PC-9 (cell line): ENCODE measurements around the gene RAP1GAP2. TPM values are rescaled to one million over a fixed set of nuclear protein-coding genes. Genes with fewer than 3 reads are reported as not detected.

Source experiments
- BruUV-seq: library from RNA; stranded (reverse); fragments of 400-500 nt; replicated peaks from 2 replicates; lab custom pipeline; 2021; lab: Mats Ljungman, UMichigan
- CTCF ChIA-PET: fragments of 300-600 bp; sonication (Branson Sonifier 250); formaldehyde crosslinking; loops from one replicate; lab custom pipeline; 2022; ENCODE audit warnings: antibody characterized with exemption; lab: Charles Lee
- POLR2A ChIA-PET: fragments of 300-600 bp; sonication (Branson Sonifier 250); formaldehyde crosslinking; loops from one replicate; lab custom pipeline; 2022; ENCODE audit warnings: antibody characterized with exemption; ENCODE audit not compliant: unreplicated experiment; lab: Charles Lee
- DNase-seq, 2 experiments: peaks; one replicate each; pipeline versions ENCODE4 v3.0.0 to v3.0.0-alpha.2; 2015 to 2022; ENCODE audit warnings: mixed read lengths in 1 of 2
- H2AFZ ChIP-seq: fragments of 200-600 bp; sonication (generic); 2 replicates; pipeline ENCODE4 v1.8.1; 2017; ENCODE audit warnings: antibody characterized with exemption
- H3F3A ChIP-seq: fragments of 200-600 bp; sonication (generic); 2 replicates; pipeline ENCODE4 v1.8.1; 2017; ENCODE audit warnings: antibody characterized with exemption, mild to moderate bottlenecking, low read depth; ENCODE audit not compliant: insufficient read depth
- H3K27ac ChIP-seq: fragments of 200-600 bp; sonication (generic); 2 replicates; pipeline ENCODE4 v1.6.1; 2016; ENCODE audit warnings: mixed run types
- H3K27me3 ChIP-seq: fragments of 200-600 bp; sonication (generic); 2 replicates; pipeline ENCODE4 v1.6.1; 2016; ENCODE audit warnings: low read depth, mixed run types; ENCODE audit not compliant: insufficient read depth
- H3K36me3 ChIP-seq: fragments of 200-600 bp; sonication (generic); 2 replicates; pipeline ENCODE4 v1.6.1; 2016; ENCODE audit warnings: low read depth, mixed run types
- H3K4me1 ChIP-seq: fragments of 200-600 bp; sonication (generic); replicated peaks from 2 replicates; pipeline ENCODE4 v1.6.1; 2016; ENCODE audit warnings: mixed run types; ENCODE audit not compliant: insufficient read depth
- H3K4me2 ChIP-seq: fragments of 200-600 bp; sonication (generic); 2 replicates; pipeline ENCODE4 v1.6.1; 2017; ENCODE audit warnings: mixed run types
- H3K4me3 ChIP-seq: fragments of 200-600 bp; sonication (generic); 2 replicates; pipeline ENCODE4 v1.6.1; 2016; ENCODE audit warnings: mixed run types
- H3K79me2 ChIP-seq: fragments of 200-600 bp; sonication (generic); 2 replicates; pipeline ENCODE4 v1.6.1; 2017; ENCODE audit warnings: low read depth, mixed run types
- H3K9me2 ChIP-seq: fragments of 200-600 bp; sonication (generic); 2 replicates; pipeline ENCODE4 v1.8.1; 2017; ENCODE audit warnings: mild to moderate bottlenecking; ENCODE audit not compliant: insufficient read depth
- H3K9me3 ChIP-seq: fragments of 200-600 bp; sonication (generic); 2 replicates; pipeline ENCODE4 v1.8.1; 2016; ENCODE audit warnings: low read depth; ENCODE audit not compliant: insufficient read depth
- H4K20me1 ChIP-seq: fragments of 200-600 bp; sonication (generic); 2 replicates; pipeline ENCODE4 v1.8.1; 2017; ENCODE audit not compliant: insufficient read depth
- EZH2 ChIP-seq: fragments of 200-600 bp; sonication (generic); IDR thresholded peaks from 2 replicates; pipeline ENCODE4 v1.8.0; 2017; ENCODE audit warnings: antibody characterized with exemption, low read depth
- intact Hi-C: fragments of 100-400 bp; cut with micrococcal nuclease; formaldehyde crosslinking; loops from one replicate; pipeline ENCODE4 v1.10.0; 2022; ENCODE audit not compliant: unreplicated experiment
- total RNA-seq: library from RNA; stranded (reverse); gene quantifications from 2 replicates; pipeline ENCODE4 v1.2.3, GENCODE V29; 2021
- TF ChIP-seq, protein P1 (sequence below): fragments of 200-600 bp; sonication (generic); conservative IDR thresholded peaks from 2 replicates; pipeline ENCODE4 v1.6.1; 2017; ENCODE audit warnings: mixed run types, antibody characterized with exemption, mild to moderate bottlenecking, moderate library complexity

RAP1GAP2 gene
- total RNA-seq, 1 experiment from 2014 or later: 10.1 TPM

DNA sequence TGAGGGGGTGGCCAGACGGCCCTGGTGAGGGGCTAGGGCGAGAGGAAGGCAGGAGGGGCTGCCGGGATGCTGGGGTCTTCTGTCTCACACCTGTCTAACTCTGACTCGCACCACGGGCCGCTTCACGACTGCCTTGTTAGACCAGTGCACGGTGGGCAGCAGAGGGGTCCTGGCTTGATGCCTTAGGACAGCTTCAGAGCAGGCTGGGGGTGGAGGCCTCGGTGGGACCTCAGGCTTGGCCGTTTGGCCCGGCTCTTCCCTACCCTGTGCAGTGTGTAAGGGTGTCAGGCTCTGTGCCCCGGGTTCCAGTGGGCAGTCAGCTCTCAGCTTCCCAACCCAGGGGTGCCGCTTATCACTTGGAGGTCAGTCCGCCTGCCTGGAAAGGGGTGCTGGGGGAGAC is 166.5 kb downstream of the RAP1GAP2 start:
- H3K36me3 ChIP-seq: no peaks in the 10 kb centered on the region
- no peak overlapping the region for H3K4me3 ChIP-seq
- no peak for DNase-seq
- H3K4me1 ChIP-seq: peaks cover 62% of the 10 kb centered on the region
- intact Hi-C loops: loop anchor here (5.0 kb wide), 1 partner anchor 560 kb away; the partner anchor contains the start of gene MNT
- H3K4me2 ChIP-seq: no peak overlapping the region
- TF ChIP-seq, protein P1, sequence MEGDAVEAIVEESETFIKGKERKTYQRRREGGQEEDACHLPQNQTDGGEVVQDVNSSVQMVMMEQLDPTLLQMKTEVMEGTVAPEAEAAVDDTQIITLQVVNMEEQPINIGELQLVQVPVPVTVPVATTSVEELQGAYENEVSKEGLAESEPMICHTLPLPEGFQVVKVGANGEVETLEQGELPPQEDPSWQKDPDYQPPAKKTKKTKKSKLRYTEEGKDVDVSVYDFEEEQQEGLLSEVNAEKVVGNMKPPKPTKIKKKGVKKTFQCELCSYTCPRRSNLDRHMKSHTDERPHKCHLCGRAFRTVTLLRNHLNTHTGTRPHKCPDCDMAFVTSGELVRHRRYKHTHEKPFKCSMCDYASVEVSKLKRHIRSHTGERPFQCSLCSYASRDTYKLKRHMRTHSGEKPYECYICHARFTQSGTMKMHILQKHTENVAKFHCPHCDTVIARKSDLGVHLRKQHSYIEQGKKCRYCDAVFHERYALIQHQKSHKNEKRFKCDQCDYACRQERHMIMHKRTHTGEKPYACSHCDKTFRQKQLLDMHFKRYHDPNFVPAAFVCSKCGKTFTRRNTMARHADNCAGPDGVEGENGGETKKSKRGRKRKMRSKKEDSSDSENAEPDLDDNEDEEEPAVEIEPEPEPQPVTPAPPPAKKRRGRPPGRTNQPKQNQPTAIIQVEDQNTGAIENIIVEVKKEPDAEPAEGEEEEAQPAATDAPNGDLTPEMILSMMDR: no peak
- TF ChIP-seq EZH2: no peak
- no peaks in the 10 kb centered on the region for H3K9me2 ChIP-seq
- H3F3A ChIP-seq: peaks cover 56% of the 10 kb centered on the region
- no peak overlapping the region for H3K27ac ChIP-seq
- ChIA-PET CTCF (no interaction called here), POLR2A (interaction anchor here (0.5 to 0.6 kb wide), 2 partner anchors 8 to 9 kb away, joined by 3 to 4 read pairs; no protein-coding TSS in a partner anchor)
- no peaks in the 10 kb centered on the region for H3K79me2 ChIP-seq
- no peaks in the 10 kb centered on the region for H4K20me1 ChIP-seq
- H3K27me3 ChIP-seq: no peaks in the 10 kb centered on the region
- H3K9me3 ChIP-seq: no peaks in the 10 kb centered on the region
- no peak overlapping the region for H2AFZ ChIP-seq
- no TSS peak for BruUV-seq

DNA sequence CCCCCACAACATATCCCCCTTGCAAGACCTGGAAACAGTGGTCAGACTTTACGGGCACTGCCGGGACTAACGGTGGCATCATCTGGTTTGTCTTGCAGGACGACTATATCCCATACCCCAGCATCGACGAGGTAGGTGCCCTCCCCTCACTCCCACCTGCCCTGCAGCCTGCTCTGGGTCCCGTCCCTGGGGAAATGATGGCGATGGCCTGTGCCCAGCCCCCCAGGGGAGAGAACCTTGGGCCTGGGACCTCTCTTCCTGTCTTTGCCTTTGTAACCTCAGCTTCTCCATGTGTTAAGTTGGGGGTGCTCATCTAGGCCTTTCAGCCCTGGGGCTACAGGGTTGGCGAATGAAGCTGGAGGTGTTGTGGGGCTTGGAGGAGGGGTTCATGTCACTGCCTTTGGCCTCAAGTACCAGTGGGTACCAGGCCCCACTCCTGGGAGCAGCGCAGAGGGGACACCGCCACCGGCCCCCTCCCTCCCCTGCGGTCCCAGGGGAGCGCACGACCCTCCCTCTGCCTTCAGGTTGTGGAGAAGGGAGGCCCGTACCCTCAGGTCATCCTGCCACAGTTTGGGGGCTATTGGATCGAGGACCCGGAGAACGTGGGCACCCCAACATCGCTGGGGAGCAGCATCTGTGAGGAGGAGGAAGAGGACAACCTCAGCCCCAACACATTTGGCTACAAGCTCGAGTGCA is 167.2 kb downstream of the RAP1GAP2 start:
- no peaks in the 10 kb centered on the region for H3K36me3 ChIP-seq
- CTCF ChIA-PET: no interaction called here
- H3K27me3 ChIP-seq: no peaks in the 10 kb centered on the region
- peaks cover 56% of the 10 kb centered on the region for H3F3A ChIP-seq
- POLR2A ChIA-PET: interaction anchor here (0.5 to 0.6 kb wide), 2 partner anchors 8 kb away, joined by 3 to 4 read pairs; no protein-coding TSS in a partner anchor
- no peak for DNase-seq
- H3K9me2 ChIP-seq: no peaks in the 10 kb centered on the region
- no peaks in the 10 kb centered on the region for H3K9me3 ChIP-seq
- H2AFZ ChIP-seq: no peak overlapping the region
- H3K4me1 ChIP-seq: peaks cover 54% of the 10 kb centered on the region
- no peak overlapping the region for H3K4me2 ChIP-seq
- no peak overlapping the region for H3K27ac ChIP-seq
- TF ChIP-seq, protein P1: no peak
- no peak for TF ChIP-seq EZH2
- intact Hi-C loops: loop anchor here (5.0 kb wide), 1 partner anchor 561 kb away; the partner anchor contains the start of gene MNT
- H3K79me2 ChIP-seq: no peaks in the 10 kb centered on the region
- BruUV-seq: no TSS peak
- H3K4me3 ChIP-seq: no peak overlapping the region
- no peaks in the 10 kb centered on the region for H4K20me1 ChIP-seq

DNA sequence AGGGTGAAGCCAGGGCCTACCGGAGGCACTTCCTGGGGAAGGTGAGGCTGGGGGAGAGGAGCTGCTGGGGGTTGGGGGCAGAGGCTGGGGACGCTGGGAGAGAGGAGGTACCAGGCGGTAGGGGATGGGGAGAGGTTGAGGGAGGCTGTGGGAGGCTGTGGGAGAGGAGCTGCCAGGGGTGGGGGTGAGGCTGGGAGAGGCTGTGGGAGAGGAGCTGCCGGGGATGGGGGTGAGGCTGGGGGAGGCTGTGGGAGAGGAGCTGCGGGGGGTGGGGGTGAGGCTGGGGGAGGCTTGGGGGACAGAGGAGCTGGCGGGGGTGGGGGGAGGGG is 167.8 kb downstream of the RAP1GAP2 start:
- H2AFZ ChIP-seq: no peak overlapping the region
- no peaks in the 10 kb centered on the region for H3K36me3 ChIP-seq
- no peaks in the 10 kb centered on the region for H3K9me3 ChIP-seq
- BruUV-seq: no TSS peak
- H3K4me1 ChIP-seq: peaks cover 49% of the 10 kb centered on the region
- no peaks in the 10 kb centered on the region for H3K9me2 ChIP-seq
- no peak overlapping the region for H3K27ac ChIP-seq
- no peak overlapping the region for H3K4me2 ChIP-seq
- TF ChIP-seq EZH2: no peak
- TF ChIP-seq, protein P1: no peak
- ChIA-PET POLR2A (no interaction called here), CTCF (no interaction called here)
- H3F3A ChIP-seq: peaks cover 55% of the 10 kb centered on the region
- intact Hi-C loops: loop anchor here (5.0 kb wide), 1 partner anchor 562 kb away; the partner anchor contains the start of gene MNT
- H3K27me3 ChIP-seq: no peaks in the 10 kb centered on the region
- no peak for DNase-seq
- H4K20me1 ChIP-seq: no peaks in the 10 kb centered on the region
- H3K79me2 ChIP-seq: no peaks in the 10 kb centered on the region
- H3K4me3 ChIP-seq: no peak overlapping the region
